Gastroesophageal sphincter (tissue), 4 donors: ENCODE measurements around the gene RIPK1. TPM values are rescaled to one million over a fixed set of nuclear protein-coding genes. Genes with fewer than 3 reads are reported as not detected.
A peak's percentile ranks its signal among the peaks of the same experiment; 100 is the strongest.

Source experiments
- ATAC-seq: fragments of 150-250 bp; one replicate; pipeline ENCODE4 v1.9.1; 2016; ENCODE audit warnings: mild to moderate bottlenecking, moderate library complexity
- H3K27ac ChIP-seq, 4 donors: fragments of 200-600 bp; sonication (generic) in 3 of 4; 1 replicate in 3 of 4; 2 replicates in 1 of 4; pipeline ENCODE4 v1.5.1; 2016 to 2019
- H3K27me3 ChIP-seq: fragments of 200-600 bp; sonication (generic); one replicate; pipeline ENCODE4 v1.5.1; 2019
- H3K36me3 ChIP-seq, 2 donors: fragments of 200-600 bp; sonication (generic); one replicate each; pipeline ENCODE4 v1.5.1; 2019; ENCODE audit warnings: control low read depth in 1 of 2
- H3K4me1 ChIP-seq, 3 donors: fragments of 200-600 bp; sonication (generic); 1 replicate in 2 of 3; 2 replicates in 1 of 3; pipeline ENCODE4 v1.5.1; 2016 to 2019; ENCODE audit warnings: control low read depth in 2 of 3
- H3K4me3 ChIP-seq, 2 donors: fragments of 200-600 bp; sonication (generic); one replicate each; pipeline ENCODE4 v1.5.1; 2019; ENCODE audit warnings: mild to moderate bottlenecking in 1 of 2, moderate library complexity in 1 of 2
- H3K9me3 ChIP-seq, 3 donors: fragments of 200-600 bp; sonication (generic); one replicate each; pipeline ENCODE4 v1.5.1; 2017 to 2019; ENCODE audit warnings: control low read depth in 2 of 3
- EP300 ChIP-seq: sonication (generic); formaldehyde crosslinking; IDR thresholded peaks from one replicate; pipeline ENCODE4 v1.6.1; 2017; ENCODE audit warnings: antibody characterized with exemption, mild to moderate bottlenecking
- POLR2A ChIP-seq, 2 donors: fragments of 450-650 bp; IDR thresholded peaks; one replicate each; pipeline ENCODE4 v1.6.1; 2017; ENCODE audit warnings: antibody characterized with exemption in 2 of 2, mild to moderate bottlenecking in 2 of 2, moderate library complexity in 1 of 2
- POLR2AphosphoS5 ChIP-seq: sonication (generic); formaldehyde crosslinking; IDR thresholded peaks from one replicate; pipeline ENCODE4 v1.6.1; 2017; ENCODE audit warnings: antibody characterized with exemption
- WGBS, 2 donors: methylation state at CpG; one replicate each; pipeline ENCODE4 v1.1.5; 2018; ENCODE audit warnings: low coverage in 1 of 2; 5-methylcytosine and 5-hydroxymethylcytosine counted together
- total RNA-seq, 4 donors: library from RNA; depleted of rRNA; stranded (reverse); fragments of >200 nt; gene quantifications; one replicate each; pipeline ENCODE4 v1.1.0, GENCODE V29; 2016
- TF ChIP-seq, protein P1 (sequence below), 4 experiments: fragments of 200-600 bp in 2 of 4; fragments of 450-650 bp in 2 of 4; sonication (generic) in 1 of 4; IDR thresholded peaks; one replicate each; pipeline ENCODE4 v1.5.1; 2017 to 2019; ENCODE audit warnings: antibody characterized with exemption in 4 of 4, mild to moderate bottlenecking in 2 of 4, moderate library complexity in 2 of 4

Gene RIPK1
- total RNA-seq, 4 donors from 2014 or later: 20.1 to 28.9 (median 25.7) TPM

DNA sequence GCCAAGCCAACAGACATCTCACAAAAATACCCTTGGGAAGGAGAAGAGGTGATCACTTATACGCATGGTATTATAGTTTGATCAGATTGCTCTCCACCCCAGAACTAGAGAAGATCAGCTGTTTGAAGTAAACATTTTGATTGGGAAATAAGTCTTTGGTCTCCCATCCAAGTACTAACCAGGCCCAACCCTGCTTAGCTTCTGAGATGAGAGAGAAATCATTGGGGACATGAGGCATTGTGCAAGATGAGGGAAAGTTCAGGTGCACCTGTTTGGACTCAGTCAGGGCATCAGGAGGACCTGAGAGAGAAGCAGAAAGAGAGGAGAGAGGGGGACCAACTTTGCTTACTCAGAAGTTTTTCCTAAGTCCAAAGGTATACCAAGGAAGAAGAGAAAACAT is 11.4 kb downstream of the RIPK1 start:
- ATAC-seq: no peak
- TF ChIP-seq POLR2A (IDR thresholded peaks at IDR 0.05): no peak
- TF ChIP-seq, protein P1, sequence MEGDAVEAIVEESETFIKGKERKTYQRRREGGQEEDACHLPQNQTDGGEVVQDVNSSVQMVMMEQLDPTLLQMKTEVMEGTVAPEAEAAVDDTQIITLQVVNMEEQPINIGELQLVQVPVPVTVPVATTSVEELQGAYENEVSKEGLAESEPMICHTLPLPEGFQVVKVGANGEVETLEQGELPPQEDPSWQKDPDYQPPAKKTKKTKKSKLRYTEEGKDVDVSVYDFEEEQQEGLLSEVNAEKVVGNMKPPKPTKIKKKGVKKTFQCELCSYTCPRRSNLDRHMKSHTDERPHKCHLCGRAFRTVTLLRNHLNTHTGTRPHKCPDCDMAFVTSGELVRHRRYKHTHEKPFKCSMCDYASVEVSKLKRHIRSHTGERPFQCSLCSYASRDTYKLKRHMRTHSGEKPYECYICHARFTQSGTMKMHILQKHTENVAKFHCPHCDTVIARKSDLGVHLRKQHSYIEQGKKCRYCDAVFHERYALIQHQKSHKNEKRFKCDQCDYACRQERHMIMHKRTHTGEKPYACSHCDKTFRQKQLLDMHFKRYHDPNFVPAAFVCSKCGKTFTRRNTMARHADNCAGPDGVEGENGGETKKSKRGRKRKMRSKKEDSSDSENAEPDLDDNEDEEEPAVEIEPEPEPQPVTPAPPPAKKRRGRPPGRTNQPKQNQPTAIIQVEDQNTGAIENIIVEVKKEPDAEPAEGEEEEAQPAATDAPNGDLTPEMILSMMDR (IDR thresholded peaks at IDR 0.05): no peak
- H3K36me3 ChIP-seq: peaks cover 3 to 83% of the 10 kb centered on the region in 2 donors

DNA sequence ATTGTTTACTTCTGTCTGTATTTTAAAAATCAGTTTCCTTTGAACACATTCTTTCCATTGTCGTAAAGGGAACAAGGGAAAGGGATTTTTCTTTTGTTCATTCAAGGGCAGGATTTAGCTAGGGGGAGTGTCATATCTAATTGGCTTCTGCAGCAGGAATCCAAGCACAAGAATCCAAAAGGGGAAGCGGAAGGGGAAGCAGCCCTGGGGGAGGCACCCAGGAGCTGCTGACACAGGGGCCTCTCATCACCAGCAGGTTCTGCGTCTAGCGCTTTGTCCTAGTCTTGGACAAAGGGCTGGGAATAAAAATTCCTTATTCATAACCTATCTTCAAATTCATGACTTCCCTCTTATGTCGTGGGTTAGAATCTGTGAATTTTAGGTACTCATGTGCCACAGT is 13.7 kb downstream of the RIPK1 start:
- Histone ChIP-seq H3K4me1 (no peaks in the 10 kb centered on the region), H3K27me3 (no peaks in the 10 kb centered on the region), H3K27ac (no peak overlapping the region), H3K9me3 (no peaks in the 10 kb centered on the region), H3K4me3 (no peak overlapping the region), H3K36me3 (peaks cover 3 to 99% of the 10 kb centered on the region in 2 donors)
- 88 to 96% methylated on average over 5 of the region's 5 CpGs for WGBS, 2 donors
- TF ChIP-seq, protein P1 (IDR thresholded peaks at IDR 0.05): no peak
- TF ChIP-seq POLR2A (IDR thresholded peaks at IDR 0.05): no peak
- TF ChIP-seq POLR2AphosphoS5: no peak
- TF ChIP-seq EP300: no peak
- ATAC-seq: peak; percentile 41

More for the DNA sequence above, 11.4 kb downstream of the RIPK1 start:
- Histone ChIP-seq H3K4me3 (no peak overlapping the region), H3K27me3 (no peaks in the 10 kb centered on the region), H3K4me1 (peaks cover 0 to 19% (median 10%) of the 10 kb centered on the region in 3 donors), H3K27ac (no peak overlapping the region), H3K9me3 (no peaks in the 10 kb centered on the region)
- 83 to 100% methylated on average over 1 of the region's 1 CpG for WGBS, 2 donors

DNA sequence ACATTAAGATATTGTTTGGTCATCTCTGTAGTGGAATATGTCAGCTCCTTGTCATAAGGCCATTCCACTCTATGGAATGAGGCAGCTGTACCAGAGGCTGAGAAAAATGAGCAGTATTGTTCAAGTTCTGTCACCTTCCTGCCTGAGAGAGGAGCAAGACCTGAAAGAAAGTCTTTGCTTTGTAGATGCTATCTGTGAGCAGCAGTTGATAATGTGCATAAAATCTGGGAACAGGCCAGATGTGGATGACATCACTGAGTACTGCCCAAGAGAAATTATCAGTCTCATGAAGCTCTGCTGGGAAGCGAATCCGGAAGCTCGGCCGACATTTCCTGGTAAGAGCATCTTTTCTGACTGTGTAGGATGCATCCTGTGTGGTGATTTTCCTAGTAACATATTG is 16.8 kb downstream of the RIPK1 start:
- WGBS, 2 donors: 83 to 89% methylated on average over 3 to 4 of the region's 4 CpGs
- H3K27ac ChIP-seq: no peak overlapping the region
- H3K4me3 ChIP-seq: no peak overlapping the region
- no peaks in the 10 kb centered on the region for H3K27me3 ChIP-seq
- TF ChIP-seq, protein P1 (IDR thresholded peaks at IDR 0.05): no peak
- no peak for TF ChIP-seq POLR2AphosphoS5
- no peak for TF ChIP-seq EP300
- no peak for TF ChIP-seq POLR2A (IDR thresholded peaks at IDR 0.05)
- no peak for ATAC-seq
- H3K9me3 ChIP-seq: no peaks in the 10 kb centered on the region
- H3K4me1 ChIP-seq: no peaks in the 10 kb centered on the region
- H3K36me3 ChIP-seq: peaks cover 3 to 98% of the 10 kb centered on the region in 2 donors

DNA sequence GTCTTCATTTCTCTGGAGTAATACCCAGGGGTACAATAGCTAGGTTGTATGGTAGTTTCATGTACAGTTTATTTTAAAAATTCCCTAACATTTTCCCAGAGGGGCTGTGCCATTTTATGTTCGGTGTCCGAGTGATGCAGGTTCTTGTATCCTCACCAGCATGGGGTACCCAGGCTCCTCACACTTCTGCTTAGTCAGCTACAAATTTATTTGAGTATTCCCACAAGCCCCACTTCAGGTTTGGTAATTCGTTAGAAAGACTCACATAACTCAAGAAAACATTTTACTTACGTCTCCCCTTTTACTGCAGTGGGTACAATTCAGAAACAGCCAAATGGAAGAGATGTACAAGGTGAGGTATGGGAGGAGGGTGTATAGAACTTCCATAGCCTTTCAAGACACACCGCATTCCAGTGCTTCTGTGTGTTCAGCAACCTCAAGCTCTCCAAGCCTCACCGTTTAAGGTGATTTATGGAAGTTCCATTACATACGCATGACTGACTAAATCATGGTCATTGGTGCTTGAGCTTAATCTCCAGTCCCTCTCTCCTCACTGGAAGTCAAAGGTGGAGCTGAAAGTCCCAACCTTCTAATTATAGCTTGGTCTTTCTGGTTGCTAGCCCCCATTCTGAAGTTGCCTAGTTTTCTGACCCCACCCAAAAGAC is 18.1 kb downstream of the RIPK1 start:
- ATAC-seq: no peak
- peaks cover 5 to 91% of the 10 kb centered on the region in 2 donors for H3K36me3 ChIP-seq
- H3K27me3 ChIP-seq: no peaks in the 10 kb centered on the region
- H3K9me3 ChIP-seq: no peaks in the 10 kb centered on the region
- H3K27ac ChIP-seq: no peak overlapping the region
- no peaks in the 10 kb centered on the region for H3K4me1 ChIP-seq
- H3K4me3 ChIP-seq: no peak overlapping the region
- 58 to 100% methylated on average over 2 to 7 of the region's 7 CpGs for WGBS, 2 donors
- TF ChIP-seq, protein P1 (IDR thresholded peaks at IDR 0.05): no peak
- no peak for TF ChIP-seq EP300
- TF ChIP-seq POLR2A (IDR thresholded peaks at IDR 0.05): no peak
- no peak for TF ChIP-seq POLR2AphosphoS5

DNA sequence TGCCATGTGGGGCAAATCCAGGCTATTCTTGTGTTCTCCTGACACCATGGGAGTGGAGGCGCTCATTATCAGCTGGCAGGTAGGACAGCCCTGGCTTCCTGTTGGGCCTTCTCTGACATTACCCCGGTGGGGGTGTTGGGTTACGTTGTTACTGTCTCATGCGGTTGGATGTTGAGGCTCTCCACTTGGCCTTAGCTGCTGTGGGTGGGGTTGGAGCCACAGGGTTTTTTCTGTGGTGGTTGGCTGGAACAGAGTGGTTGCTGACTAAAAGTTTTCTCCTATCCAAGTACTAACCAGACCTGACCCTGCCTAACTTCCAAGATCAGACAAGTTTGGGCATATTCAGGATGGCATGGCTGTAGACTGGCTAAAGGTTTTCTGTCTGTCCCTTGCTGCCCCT is 20.2 kb downstream of the RIPK1 start:
- Histone ChIP-seq H3K27ac (peak overlapping the region in 3 of 4 donors; percentile 41 to 63 (median 41)), H3K27me3 (no peaks in the 10 kb centered on the region), H3K36me3 (peaks cover 5 to 71% of the 10 kb centered on the region in 2 donors), H3K4me1 (no peaks in the 10 kb centered on the region), H3K4me3 (no peak overlapping the region), H3K9me3 (no peaks in the 10 kb centered on the region)
- TF ChIP-seq, protein P1 (IDR thresholded peaks at IDR 0.05): no peak
- TF ChIP-seq POLR2A (IDR thresholded peaks at IDR 0.05) (no peak), POLR2AphosphoS5 (no peak), EP300 (no peak)
- WGBS, 2 donors: no CpG with 5 or more reads among the region's 4 CpGs
- ATAC-seq: peak; percentile 85
